Measurements from ENCODE around the gene ARL8A.

DNA sequence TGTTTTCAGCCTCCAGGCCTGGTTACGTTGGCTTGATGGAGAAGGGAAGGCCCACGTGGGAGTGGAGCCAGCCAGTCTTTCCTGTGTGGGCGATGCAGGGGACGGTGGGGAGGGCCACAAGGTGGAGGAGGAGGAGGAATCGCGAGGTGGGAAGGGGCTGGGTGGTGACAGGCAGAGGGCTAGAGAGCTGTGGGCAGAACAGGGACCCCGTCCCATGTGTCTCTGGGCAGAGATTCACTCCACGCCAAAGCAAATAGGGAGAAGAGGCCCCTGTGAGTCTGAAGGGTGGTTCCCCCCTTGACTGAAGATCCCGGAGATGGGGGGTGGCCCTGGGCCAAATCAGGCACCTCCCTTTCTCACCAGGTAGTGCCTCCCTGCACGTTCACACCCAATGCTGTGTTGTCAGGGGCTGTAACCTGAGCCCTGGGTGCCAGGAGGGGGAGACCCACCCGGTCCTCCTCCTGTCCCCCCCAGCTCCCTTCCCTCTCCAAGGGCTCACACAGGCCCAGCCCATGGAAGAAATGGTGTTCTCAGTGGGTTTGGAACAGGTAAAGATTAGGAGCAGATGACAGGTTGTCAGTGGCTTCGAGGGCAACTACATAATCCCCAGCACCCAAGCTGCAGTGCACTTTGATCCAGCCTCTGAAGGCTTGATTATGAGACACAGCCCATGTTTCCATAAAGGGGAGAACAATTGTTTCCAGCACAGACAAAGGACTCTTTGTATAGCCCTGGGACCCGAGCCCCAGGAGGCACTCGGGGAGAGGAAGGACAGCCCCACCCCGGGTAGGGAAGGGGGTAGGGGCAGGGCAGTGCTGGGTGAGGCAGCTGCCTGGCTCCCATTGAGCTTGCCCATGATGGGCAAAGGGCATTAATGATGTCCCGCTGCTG lies 59.5 kb downstream of the ARL8A start:
- TF ChIP-seq, protein P1, sequence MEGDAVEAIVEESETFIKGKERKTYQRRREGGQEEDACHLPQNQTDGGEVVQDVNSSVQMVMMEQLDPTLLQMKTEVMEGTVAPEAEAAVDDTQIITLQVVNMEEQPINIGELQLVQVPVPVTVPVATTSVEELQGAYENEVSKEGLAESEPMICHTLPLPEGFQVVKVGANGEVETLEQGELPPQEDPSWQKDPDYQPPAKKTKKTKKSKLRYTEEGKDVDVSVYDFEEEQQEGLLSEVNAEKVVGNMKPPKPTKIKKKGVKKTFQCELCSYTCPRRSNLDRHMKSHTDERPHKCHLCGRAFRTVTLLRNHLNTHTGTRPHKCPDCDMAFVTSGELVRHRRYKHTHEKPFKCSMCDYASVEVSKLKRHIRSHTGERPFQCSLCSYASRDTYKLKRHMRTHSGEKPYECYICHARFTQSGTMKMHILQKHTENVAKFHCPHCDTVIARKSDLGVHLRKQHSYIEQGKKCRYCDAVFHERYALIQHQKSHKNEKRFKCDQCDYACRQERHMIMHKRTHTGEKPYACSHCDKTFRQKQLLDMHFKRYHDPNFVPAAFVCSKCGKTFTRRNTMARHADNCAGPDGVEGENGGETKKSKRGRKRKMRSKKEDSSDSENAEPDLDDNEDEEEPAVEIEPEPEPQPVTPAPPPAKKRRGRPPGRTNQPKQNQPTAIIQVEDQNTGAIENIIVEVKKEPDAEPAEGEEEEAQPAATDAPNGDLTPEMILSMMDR (IDR thresholded peaks at IDR 0.05) = no peak
- TF ChIP-seq POLR2A (IDR thresholded peaks at IDR 0.05; ENCODE audit: low read length) (no peak), RAD21 (conservative IDR thresholded peaks at IDR 0.05 in 1 of 2, IDR thresholded peaks at IDR 0.05 in 1 of 2) (no peak), RFX5 (IDR thresholded peaks at IDR 0.05) (no peak), CEBPB (IDR thresholded peaks at IDR 0.05) (no peak), SMC3 (IDR thresholded peaks at IDR 0.05) (no peak), MYC (IDR thresholded peaks at IDR 0.05; ENCODE audit: borderline replicate concordance, low read length) (no peak), JUNB (IDR thresholded peaks at IDR 0.05) (no peak), NR3C1 (IDR thresholded peaks at IDR 0.05) (no peak)
- TF ChIP-seq, protein P2, sequence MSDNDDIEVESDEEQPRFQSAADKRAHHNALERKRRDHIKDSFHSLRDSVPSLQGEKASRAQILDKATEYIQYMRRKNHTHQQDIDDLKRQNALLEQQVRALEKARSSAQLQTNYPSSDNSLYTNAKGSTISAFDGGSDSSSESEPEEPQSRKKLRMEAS (IDR thresholded peaks at IDR 0.05) = no peak
- TF ChIP-seq, protein P3, sequence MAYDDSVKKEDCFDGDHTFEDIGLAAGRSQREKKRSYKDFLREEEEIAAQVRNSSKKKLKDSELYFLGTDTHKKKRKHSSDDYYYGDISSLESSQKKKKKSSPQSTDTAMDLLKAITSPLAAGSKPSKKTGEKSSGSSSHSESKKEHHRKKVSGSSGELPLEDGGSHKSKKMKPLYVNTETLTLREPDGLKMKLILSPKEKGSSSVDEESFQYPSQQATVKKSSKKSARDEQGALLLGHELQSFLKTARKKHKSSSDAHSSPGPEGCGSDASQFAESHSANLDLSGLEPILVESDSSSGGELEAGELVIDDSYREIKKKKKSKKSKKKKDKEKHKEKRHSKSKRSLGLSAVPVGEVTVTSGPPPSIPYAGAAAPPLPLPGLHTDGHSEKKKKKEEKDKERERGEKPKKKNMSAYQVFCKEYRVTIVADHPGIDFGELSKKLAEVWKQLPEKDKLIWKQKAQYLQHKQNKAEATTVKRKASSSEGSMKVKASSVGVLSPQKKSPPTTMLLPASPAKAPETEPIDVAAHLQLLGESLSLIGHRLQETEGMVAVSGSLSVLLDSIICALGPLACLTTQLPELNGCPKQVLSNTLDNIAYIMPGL (CRISPR knock-in tag; IDR thresholded peaks at IDR 0.05; ENCODE audit: borderline replicate concordance) = no peak

All from A549 (cell line).